Measurements from ENCODE around the gene CRHR1.

The CRHR1 gene

DNA sequence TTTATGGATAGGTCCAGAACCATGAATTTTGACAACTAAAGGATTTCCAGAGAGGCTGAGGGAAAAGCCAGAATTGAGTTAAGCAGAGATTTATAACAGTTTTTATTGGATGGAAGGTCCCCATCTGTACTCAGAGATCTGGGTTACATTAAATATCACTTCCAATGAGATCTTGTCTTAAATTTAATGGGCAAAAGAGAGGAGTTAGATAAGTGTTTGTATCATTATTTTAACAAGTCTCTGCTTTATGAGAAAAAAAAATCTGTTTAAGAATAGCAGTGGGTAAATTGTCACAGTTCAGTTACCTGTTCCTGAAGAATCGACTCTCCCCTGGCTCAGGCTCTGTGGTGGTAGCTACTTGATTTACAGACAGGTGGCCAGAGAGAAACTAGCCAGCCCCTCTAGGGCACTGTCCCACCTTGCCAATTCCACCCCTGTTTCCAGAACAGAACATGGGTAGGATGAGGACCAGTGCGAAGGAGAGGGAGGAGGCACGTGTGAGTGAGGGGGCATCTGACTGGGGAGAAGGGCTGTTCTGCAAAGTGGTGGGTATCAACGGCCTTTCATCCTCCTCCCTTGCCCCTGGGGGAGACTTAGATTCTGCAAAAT lies 22.1 kb upstream of the CRHR1 start:
- no peak for DNase-seq
- H3K36me3 ChIP-seq: no peaks in the 10 kb centered on the region
- no peak overlapping the region for H3K27ac ChIP-seq
- TF ChIP-seq, protein P1, sequence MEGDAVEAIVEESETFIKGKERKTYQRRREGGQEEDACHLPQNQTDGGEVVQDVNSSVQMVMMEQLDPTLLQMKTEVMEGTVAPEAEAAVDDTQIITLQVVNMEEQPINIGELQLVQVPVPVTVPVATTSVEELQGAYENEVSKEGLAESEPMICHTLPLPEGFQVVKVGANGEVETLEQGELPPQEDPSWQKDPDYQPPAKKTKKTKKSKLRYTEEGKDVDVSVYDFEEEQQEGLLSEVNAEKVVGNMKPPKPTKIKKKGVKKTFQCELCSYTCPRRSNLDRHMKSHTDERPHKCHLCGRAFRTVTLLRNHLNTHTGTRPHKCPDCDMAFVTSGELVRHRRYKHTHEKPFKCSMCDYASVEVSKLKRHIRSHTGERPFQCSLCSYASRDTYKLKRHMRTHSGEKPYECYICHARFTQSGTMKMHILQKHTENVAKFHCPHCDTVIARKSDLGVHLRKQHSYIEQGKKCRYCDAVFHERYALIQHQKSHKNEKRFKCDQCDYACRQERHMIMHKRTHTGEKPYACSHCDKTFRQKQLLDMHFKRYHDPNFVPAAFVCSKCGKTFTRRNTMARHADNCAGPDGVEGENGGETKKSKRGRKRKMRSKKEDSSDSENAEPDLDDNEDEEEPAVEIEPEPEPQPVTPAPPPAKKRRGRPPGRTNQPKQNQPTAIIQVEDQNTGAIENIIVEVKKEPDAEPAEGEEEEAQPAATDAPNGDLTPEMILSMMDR (IDR thresholded peaks at IDR 0.05; ENCODE audit: low read depth, low read length): no peak
- no peaks in the 10 kb centered on the region for H3K9me3 ChIP-seq (ENCODE audit: severe bottlenecking)
- no peak overlapping the region for H3K4me3 ChIP-seq (ENCODE audit: low read depth, low read length)
- H3K27me3 ChIP-seq (ENCODE audit: insufficient read depth, low read depth, severe bottlenecking): no peaks in the 10 kb centered on the region

- H3K27me3 ChIP-seq (ENCODE audit: insufficient read depth, low read depth, severe bottlenecking): no peaks in the 10 kb centered on the region
- H3K36me3 ChIP-seq: no peaks in the 10 kb centered on the region
- TF ChIP-seq, protein P1 (IDR thresholded peaks at IDR 0.05; ENCODE audit: low read depth, low read length): no peak
- no peak overlapping the region for H3K4me3 ChIP-seq (ENCODE audit: low read depth, low read length)
- no peak for DNase-seq
- no peak overlapping the region for H3K27ac ChIP-seq
- H3K9me3 ChIP-seq (ENCODE audit: severe bottlenecking): no peaks in the 10 kb centered on the region
Observed at GRCh38 chr17:45763182-45763581, 20.9 kb upstream of the CRHR1 start.

DNA sequence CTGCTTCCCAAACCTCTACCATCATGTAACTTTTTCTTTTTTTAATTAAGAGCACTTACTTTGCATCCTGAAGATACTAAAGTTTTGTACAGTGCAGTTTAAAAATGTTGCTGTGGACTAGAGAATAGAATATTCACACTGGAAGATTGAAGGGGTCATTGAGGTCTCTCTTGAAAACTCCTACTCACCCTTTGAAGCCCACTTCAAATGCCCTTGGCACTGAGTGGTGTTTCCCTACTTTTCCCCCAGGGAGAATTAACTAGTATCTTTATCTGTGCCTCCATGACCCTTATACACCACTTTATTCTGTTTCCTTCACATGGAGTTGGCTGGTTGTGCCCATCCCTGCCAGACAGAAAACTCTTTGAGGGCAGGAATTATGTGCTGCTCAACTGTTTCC lies 19.6 kb upstream of the CRHR1 start:
- Histone ChIP-seq H3K4me3 (ENCODE audit: low read depth, low read length) (no peak overlapping the region), H3K9me3 (ENCODE audit: severe bottlenecking) (no peaks in the 10 kb centered on the region), H3K36me3 (no peaks in the 10 kb centered on the region), H3K27ac (no peak overlapping the region), H3K27me3 (ENCODE audit: insufficient read depth, low read depth, severe bottlenecking) (no peaks in the 10 kb centered on the region)
- TF ChIP-seq, protein P1 (IDR thresholded peaks at IDR 0.05; ENCODE audit: low read depth, low read length): no peak
- no peak for DNase-seq

GRCh38 chr17:45768000-45768399 lies 16.1 kb upstream of the CRHR1 start:
- DNase-seq: no peak
- Histone ChIP-seq H3K36me3 (no peaks in the 10 kb centered on the region), H3K9me3 (ENCODE audit: severe bottlenecking) (peaks cover 2% of the 10 kb centered on the region), H3K27ac (no peak overlapping the region), H3K4me3 (ENCODE audit: low read depth, low read length) (no peak overlapping the region), H3K27me3 (ENCODE audit: insufficient read depth, low read depth, severe bottlenecking) (no peaks in the 10 kb centered on the region)
- TF ChIP-seq, protein P1 (IDR thresholded peaks at IDR 0.05; ENCODE audit: low read depth, low read length): peak; percentile 37; the same call in 1 of the 2 replicates

- peak overlapping the region; percentile 34 for H3K4me3 ChIP-seq (ENCODE audit: low read depth, low read length)
- H3K27me3 ChIP-seq (ENCODE audit: insufficient read depth, low read depth, severe bottlenecking): no peaks in the 10 kb centered on the region
- peak overlapping the region; percentile 75 for H3K27ac ChIP-seq
- H3K9me3 ChIP-seq (ENCODE audit: severe bottlenecking): peaks cover 2% of the 10 kb centered on the region
- DNase-seq: peak; percentile 97
- H3K36me3 ChIP-seq: no peaks in the 10 kb centered on the region
- TF ChIP-seq, protein P1 (IDR thresholded peaks at IDR 0.05; ENCODE audit: low read depth, low read length): no peak
Observed at GRCh38 chr17:45770632-45771270, 13.4 kb upstream of the CRHR1 start.
